Vagina (tissue), 2 donors: ENCODE results near the gene FZR1.

Experiments used
- CTCF ChIP-seq, 3 experiments: fragments of 450-650 bp in 2 of 3; fragments of 200-600 bp in 1 of 3; sonication (generic) in 1 of 3; IDR thresholded peaks; one replicate each; pipeline ENCODE4 v1.5.1; 2017 to 2019; ENCODE audit warnings: antibody characterized with exemption in 3 of 3, mild to moderate bottlenecking in 2 of 3, moderate library complexity in 2 of 3
- POLR2A ChIP-seq, 2 donors: fragments of 450-650 bp; IDR thresholded peaks; one replicate each; pipeline ENCODE4 v1.6.1; 2017; ENCODE audit warnings: antibody characterized with exemption in 2 of 2, mild to moderate bottlenecking in 2 of 2, moderate library complexity in 2 of 2
- POLR2AphosphoS5 ChIP-seq, 2 donors: sonication (generic); formaldehyde crosslinking; IDR thresholded peaks; one replicate each; pipeline ENCODE4 v1.9.0; 2017; ENCODE audit warnings: antibody characterized with exemption in 2 of 2, mild to moderate bottlenecking in 2 of 2, low read depth in 1 of 2; ENCODE audit not compliant: insufficient read depth in 1 of 2

GRCh38 chr19:3537438-3538240 lies 31.5 kb downstream of the FZR1 start:
- TF ChIP-seq CTCF (IDR thresholded peaks at IDR 0.05), result no peak
- TF ChIP-seq POLR2AphosphoS5 (IDR thresholded peaks at IDR 0.05; ENCODE audit: insufficient read depth in 1 of 2, low read depth in 1 of 2), result no peak
- no peak for TF ChIP-seq POLR2A (IDR thresholded peaks at IDR 0.05)
